HL-60 (cell line): ENCODE measurements around the gene RGMB.

Source experiments
- DNase-seq, 2 experiments: peaks; one replicate each; pipeline ENCODE4 v3.0.0-alpha.2; 2010 to 2020; ENCODE audit warnings: low read depth in 1 of 2, low spot score in 1 of 2
- H3K27ac ChIP-seq: fragments of 250-450 bp; sonication (Bioruptor Pico); replicated peaks from 2 replicates; pipeline ENCODE4 v1.5.1; 2020; ENCODE audit warnings: mild to moderate bottlenecking, moderate library complexity
- H3K27me3 ChIP-seq: fragments of 250-450 bp; sonication (Bioruptor Pico); 2 replicates; pipeline ENCODE4 v1.5.1; 2021; ENCODE audit warnings: mild to moderate bottlenecking, moderate library complexity; ENCODE audit not compliant: insufficient read depth, poor library complexity, severe bottlenecking
- H3K4me3 ChIP-seq: replicated peaks from 2 replicates; pipeline ENCODE4 v1.5.1; 2011; ENCODE audit warnings: mild to moderate bottlenecking, control low read depth, low read length; ENCODE audit not compliant: insufficient read depth
- CTCF ChIP-seq: IDR thresholded peaks from one replicate; pipeline ENCODE4 v1.5.1; 2011; ENCODE audit warnings: low read length, control low read depth, inconsistent platforms; ENCODE audit not compliant: insufficient read depth
- GABPA ChIP-seq: IDR thresholded peaks from 2 replicates; pipeline ENCODE4 v1.6.1; 2012; ENCODE audit warnings: low read depth
- POLR2AphosphoS5 ChIP-seq: IDR thresholded peaks from 2 replicates; pipeline ENCODE4 v1.6.1; 2012; ENCODE audit warnings: low read depth
- SPI1 ChIP-seq: IDR thresholded peaks from 2 replicates; pipeline ENCODE4 v1.6.1; 2012; ENCODE audit warnings: low read depth, mild to moderate bottlenecking, borderline replicate concordance
- TF ChIP-seq, protein P1 (sequence below): IDR thresholded peaks from 2 replicates; pipeline ENCODE4 v1.6.1; 2012; ENCODE audit warnings: low read depth; ENCODE audit not compliant: insufficient replicate concordance

Gene RGMB

DNA sequence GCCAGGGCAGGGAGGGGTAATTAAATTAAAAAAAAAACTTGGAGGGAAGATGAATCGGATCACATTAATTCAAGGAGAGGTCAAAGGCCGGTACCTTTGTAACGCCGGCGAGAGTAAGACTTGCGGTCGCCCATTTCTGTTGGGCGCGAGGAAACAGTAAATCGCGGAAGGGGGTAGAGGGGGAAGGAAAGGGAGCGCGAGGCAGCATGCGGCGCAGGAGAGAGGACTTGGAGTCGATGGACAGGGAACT, 324 bp upstream of the RGMB start:
- Histone ChIP-seq H3K4me3 (peak overlapping the region; percentile 46; the same call in 1 of the 2 replicates), H3K27me3 (peaks cover 24% of the 10 kb centered on the region), H3K27ac (no peak overlapping the region)
- TF ChIP-seq CTCF = no peak
- no peak for TF ChIP-seq GABPA
- TF ChIP-seq SPI1 = no peak
- TF ChIP-seq, protein P1, sequence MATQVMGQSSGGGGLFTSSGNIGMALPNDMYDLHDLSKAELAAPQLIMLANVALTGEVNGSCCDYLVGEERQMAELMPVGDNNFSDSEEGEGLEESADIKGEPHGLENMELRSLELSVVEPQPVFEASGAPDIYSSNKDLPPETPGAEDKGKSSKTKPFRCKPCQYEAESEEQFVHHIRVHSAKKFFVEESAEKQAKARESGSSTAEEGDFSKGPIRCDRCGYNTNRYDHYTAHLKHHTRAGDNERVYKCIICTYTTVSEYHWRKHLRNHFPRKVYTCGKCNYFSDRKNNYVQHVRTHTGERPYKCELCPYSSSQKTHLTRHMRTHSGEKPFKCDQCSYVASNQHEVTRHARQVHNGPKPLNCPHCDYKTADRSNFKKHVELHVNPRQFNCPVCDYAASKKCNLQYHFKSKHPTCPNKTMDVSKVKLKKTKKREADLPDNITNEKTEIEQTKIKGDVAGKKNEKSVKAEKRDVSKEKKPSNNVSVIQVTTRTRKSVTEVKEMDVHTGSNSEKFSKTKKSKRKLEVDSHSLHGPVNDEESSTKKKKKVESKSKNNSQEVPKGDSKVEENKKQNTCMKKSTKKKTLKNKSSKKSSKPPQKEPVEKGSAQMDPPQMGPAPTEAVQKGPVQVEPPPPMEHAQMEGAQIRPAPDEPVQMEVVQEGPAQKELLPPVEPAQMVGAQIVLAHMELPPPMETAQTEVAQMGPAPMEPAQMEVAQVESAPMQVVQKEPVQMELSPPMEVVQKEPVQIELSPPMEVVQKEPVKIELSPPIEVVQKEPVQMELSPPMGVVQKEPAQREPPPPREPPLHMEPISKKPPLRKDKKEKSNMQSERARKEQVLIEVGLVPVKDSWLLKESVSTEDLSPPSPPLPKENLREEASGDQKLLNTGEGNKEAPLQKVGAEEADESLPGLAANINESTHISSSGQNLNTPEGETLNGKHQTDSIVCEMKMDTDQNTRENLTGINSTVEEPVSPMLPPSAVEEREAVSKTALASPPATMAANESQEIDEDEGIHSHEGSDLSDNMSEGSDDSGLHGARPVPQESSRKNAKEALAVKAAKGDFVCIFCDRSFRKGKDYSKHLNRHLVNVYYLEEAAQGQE = no peak
- no peak for TF ChIP-seq POLR2AphosphoS5
- no peak for DNase-seq

DNA sequence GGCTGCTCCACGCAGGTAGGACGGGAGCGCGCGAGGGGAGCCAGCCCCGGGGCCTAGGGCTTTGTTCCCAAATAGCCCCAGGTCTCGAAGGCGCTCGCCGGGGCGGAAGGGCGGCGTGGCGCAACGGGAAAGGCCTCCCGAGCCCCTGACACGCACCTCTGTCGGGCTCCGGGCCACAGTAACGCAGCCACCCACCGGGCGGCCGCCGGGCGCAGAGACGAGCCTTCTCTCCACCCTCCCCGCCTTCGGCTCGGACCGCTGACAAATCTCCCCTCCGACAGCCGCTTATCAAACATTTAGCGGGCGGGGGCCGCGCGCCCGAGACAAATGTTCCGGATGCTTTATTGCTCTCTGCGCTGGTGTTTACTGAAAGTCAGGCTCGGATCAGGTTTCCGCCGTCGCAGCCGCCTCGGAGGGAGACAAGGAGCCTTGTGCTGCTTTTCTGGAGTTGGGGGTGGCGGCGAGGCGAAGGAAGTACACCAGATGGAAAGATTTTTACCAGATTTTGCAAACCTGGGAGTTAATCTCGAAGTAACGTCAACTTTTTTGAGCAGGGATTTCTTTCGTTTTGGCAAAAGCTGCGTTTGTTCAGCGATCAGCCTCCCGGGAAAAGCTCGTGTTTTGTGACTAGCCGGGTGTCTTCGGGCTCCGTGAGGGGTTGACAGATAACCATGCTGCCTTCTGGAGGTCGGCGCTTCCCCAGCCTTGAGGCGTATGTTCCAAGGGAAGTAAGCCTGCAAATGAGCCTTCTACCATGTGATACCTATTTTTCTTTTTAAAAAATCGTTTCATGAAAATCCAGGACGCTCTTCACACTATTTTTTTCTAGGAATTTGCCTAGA, 950 bp downstream of the RGMB start:
- Histone ChIP-seq H3K4me3 (peak overlapping the region; percentile 46), H3K27me3 (peaks cover 21% of the 10 kb centered on the region), H3K27ac (no peak overlapping the region)
- TF ChIP-seq GABPA = no peak
- DNase-seq = no peak

DNA sequence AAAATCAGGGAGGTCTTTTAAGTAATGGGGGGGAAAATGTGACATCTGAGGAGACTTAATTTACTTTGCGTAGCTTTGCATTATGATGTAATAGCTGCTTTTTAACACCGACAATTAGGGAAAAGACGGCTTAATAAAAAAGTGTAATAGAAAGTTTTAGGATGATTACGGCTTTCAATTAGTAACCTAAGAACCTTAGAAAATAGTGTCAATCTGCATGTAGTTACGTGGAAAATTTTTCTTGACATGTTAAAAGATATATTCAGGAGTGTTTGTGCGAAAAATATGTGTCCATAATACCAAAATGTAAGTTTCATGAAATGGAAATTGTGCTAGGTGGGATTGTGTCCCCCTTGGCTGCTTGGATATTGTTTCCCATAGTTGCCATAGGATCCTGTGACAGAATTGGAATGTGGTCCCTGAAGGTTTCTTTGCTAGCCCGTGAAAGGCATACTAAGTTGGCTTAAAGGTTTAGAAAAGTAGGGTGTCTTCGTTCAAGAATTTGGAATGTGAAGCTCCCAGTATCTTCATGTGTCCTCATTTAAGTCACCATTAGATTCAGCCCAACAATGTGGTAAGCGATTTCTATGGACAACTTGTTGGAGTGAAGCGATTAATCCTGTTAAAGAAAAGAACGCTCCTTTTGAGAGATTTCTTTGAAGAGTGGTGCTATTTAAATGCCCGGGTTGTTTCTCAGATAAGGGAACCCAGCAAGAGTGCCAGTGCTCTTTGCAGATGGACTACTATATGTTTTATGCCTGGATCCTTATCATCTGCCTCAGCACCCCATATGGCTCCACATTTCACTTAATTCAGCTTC, 2.0 kb downstream of the RGMB start:
- DNase-seq = no peak
- peaks cover 21% of the 10 kb centered on the region for H3K27me3 ChIP-seq
- H3K4me3 ChIP-seq = no peak overlapping the region
- TF ChIP-seq GABPA (no peak), CTCF (no peak), SPI1 (no peak), POLR2AphosphoS5 (no peak)
- TF ChIP-seq, protein P1 = no peak
- no peak overlapping the region for H3K27ac ChIP-seq

- DNase-seq = no peak
- H3K27ac ChIP-seq = no peak overlapping the region
- peaks cover 21% of the 10 kb centered on the region for H3K27me3 ChIP-seq
- no peak for TF ChIP-seq CTCF
- no peak for TF ChIP-seq SPI1
- no peak for TF ChIP-seq POLR2AphosphoS5
- TF ChIP-seq, protein P1 = no peak
- TF ChIP-seq GABPA = no peak
- no peak overlapping the region for H3K4me3 ChIP-seq
Observed at GRCh38 chr5:98776066-98776705, 2.7 kb downstream of the RGMB start.
